ENCODE measurements around the gene ATP12A.

DNA sequence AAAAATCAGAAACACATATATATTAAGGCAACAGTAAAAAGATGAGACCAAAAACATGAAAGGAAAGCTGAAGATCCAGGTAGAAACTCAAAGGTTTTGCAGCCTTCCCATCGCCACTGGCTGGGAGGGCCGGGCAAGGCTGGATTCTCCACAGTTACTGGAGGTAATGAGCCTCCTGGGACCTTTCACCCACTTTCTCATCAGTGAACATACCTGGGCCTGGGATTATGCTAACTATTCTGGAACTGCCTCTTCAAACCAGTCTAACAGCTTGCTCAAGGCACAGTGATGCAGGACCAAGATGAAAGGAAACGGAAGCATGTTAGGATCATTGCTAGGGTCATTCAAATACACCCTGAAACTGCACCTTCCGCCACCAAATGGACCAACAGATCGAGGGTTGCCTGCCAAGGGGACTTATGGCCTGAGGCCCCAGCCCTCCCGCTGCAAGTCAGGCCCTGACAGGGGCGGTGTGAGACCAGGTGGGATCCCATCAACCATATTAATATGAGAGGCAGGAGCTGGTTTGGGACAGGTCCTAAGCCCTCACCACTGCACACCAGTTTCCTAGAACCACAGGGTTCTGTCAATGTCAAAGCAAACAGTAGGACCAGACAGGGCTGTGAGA is 28.4 kb upstream of the ATP12A start:
- TF ChIP-seq CTCF (IDR thresholded peaks at IDR 0.05) = no peak
- no peak for TF ChIP-seq POLR2A (IDR thresholded peaks at IDR 0.05)

All from heart left ventricle (tissue), 13 donors.